Posterior vena cava (tissue), 2 donors: ENCODE measurements around the gene TASP1. TPM values are rescaled to one million over a fixed set of nuclear protein-coding genes. Genes with fewer than 3 reads are reported as not detected.

ENCODE experiments used
- total RNA-seq, 2 donors: library from RNA; stranded (reverse); fragmentation: NEBNext Ultra II Directional; extraction: Animal tissue kit (Norgen Biotek cat#: 25700); gene quantifications; one replicate each; pipeline ENCODE4 v1.2.1, GENCODE V29; 2021
- donor health status: DM: yes; HTN: yes; CAD: no.
- donor health status: DM: yes; HTN: yes; CAD: no.

TASP1 gene
- total RNA-seq, 2 donors from 2014 or later: 21.2 to 24.1 TPM

Other genes with a start within 250 kb of the TASP1 start
- gene ESF1, start 146.0 kb upstream of the TASP1 start, total RNA-seq: 10 to 100 TPM; 19.1 to 22.8 TPM
- 10 to 100 TPM; 25.5 to 30.2 TPM for gene NDUFAF5, start 146.1 kb upstream of the TASP1 start, total RNA-seq